ENCODE data around the gene ANXA6. TPM values are rescaled to one million over a fixed set of nuclear protein-coding genes. Genes with fewer than 3 reads are reported as not detected.

Gene ANXA6
- polyA plus RNA-seq, 1 of the 3 experiments (the other 2 are of a cell fraction): 87.5 TPM

GRCh38 chr5:151056379-151057325 is 100.9 kb downstream of the ANXA6 start:
- Histone ChIP-seq H3K9me3 (no peaks in the 10 kb centered on the region), H3K4me3 (ENCODE audit: low read depth in 2 of 2, low read length in 1 of 2) (no peak overlapping the region), H3K9ac (no peak overlapping the region), H3K4me2 (no peak overlapping the region), H3F3A (replicated peaks; ENCODE audit: insufficient read depth) (peaks cover 4% of the 10 kb centered on the region), H3K9me2 (no peaks in the 10 kb centered on the region), H3K27me3 (ENCODE audit: insufficient read depth) (no peaks in the 10 kb centered on the region), H3K79me2 (ENCODE audit: insufficient read depth) (no peaks in the 10 kb centered on the region), H2AFZ (ENCODE audit: low read depth) (no peak overlapping the region), H3K36me3 (replicated peaks in 1 of 2; ENCODE audit: control insufficient read depth in 1 of 2, insufficient read depth in 2 of 2, low read length in 1 of 2) (peaks cover 7 to 20% of the 10 kb centered on the region in 2 experiments), H3K4me1 (ENCODE audit: control insufficient read depth in 1 of 2, insufficient read depth in 2 of 2, low read depth in 1 of 2, low read length in 1 of 2) (peaks cover 0 to 5% of the 10 kb centered on the region in 2 experiments; a peak in 1 of 4 replicates), H4K20me1 (ENCODE audit: insufficient read depth) (no peaks in the 10 kb centered on the region), H3K27ac (ENCODE audit: low read depth in 2 of 2, low read length in 1 of 2) (no peak overlapping the region)
- WGBS (ENCODE audit: low lambda C conversion rate): 96% methylated on average over 15 of the region's 25 CpGs
- ChIA-PET POLR2A (no interaction called here), CTCF (interaction anchor here (0.6 to 13.3 kb wide), 3 partner anchors 9 to 55 kb away, joined by 3 to 441 read pairs (median 17); no protein-coding TSS in a partner anchor)
- no peak for DNase-seq
- TF ChIP-seq FOSL2 (IDR thresholded peaks at IDR 0.05; ENCODE audit: borderline replicate concordance, low read depth) (no peak), CTCF (IDR thresholded peaks at IDR 0.05) (no peak), RCOR1 (IDR thresholded peaks at IDR 0.05; ENCODE audit: low read length) (no peak), ZBTB33 (IDR thresholded peaks at IDR 0.05; ENCODE audit: borderline replicate concordance, low read depth) (no peak), NFIC (IDR thresholded peaks at IDR 0.05; ENCODE audit: borderline replicate concordance) (no peak), IRF3 (IDR thresholded peaks at IDR 0.05; ENCODE audit: low read depth, low read length) (no peak), USF1 (IDR thresholded peaks at IDR 0.05; ENCODE audit: borderline replicate concordance, low read depth) (no peak), GABPA (IDR thresholded peaks at IDR 0.05; ENCODE audit: low read depth) (no peak), JUND (IDR thresholded peaks at IDR 0.05) (no peak)

All from SK-N-SH (cell line).